NCI-H69 (cell line): ENCODE data around the gene MAP2K2.

Experiments used
- DNase-seq: peaks from one replicate; lab custom pipeline; 2025; lab: John Stamatoyannopoulos, UW

The MAP2K2 gene

DNA sequence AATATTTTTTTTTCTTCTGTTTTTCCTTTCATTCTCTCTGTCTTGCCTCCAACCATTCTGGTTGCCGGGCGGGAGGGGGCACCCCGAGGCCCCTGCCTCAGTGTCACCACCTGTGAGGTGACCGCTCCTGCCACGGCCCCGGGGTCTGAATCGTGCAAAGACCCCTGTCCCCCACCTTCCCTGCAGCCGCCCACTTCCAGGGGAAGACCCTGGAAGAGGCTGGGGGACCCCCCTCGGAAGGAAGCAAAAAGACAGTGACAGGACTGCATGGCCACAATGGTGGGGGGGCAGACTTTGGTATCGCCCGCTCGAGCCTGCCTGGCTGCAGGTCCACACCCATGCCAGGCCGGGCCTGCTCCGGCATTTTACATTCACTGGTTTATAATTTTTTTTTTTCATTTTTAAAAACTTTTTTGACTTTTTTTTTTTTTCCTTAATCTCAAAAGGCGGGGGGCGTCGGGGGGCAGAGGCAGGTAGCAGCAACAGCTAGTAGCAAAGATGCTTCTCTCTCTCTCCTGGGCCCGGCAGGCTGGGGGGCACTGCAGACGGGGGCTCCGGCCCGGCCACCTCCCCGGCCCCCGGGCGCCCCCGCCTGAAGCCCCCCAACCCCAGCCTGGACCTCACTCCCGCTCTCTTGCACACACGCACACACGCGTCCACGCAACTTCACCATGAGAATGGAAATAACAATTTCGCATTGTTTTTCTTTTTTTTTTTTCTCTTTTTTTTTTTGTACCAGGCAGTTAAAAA is 79.8 kb downstream of the MAP2K2 start:
- DNase-seq, result no peak

- DNase-seq, result no peak
Observed at GRCh38 chr19:4043401-4043800, 80.5 kb downstream of the MAP2K2 start.

GRCh38 chr19:4042731-4043082 is 81.2 kb downstream of the MAP2K2 start:
- DNase-seq, result no peak

GRCh38 chr19:4042064-4042730 is 81.7 kb downstream of the MAP2K2 start:
- DNase-seq, result no peak
